Activated CD8-positive, alpha-beta T cell treated with anti-CD3 and anti-CD28 coated beads for 36 hours (primary cell): Measurements from ENCODE around the gene ACSM5. TPM values are rescaled to one million over a fixed set of nuclear protein-coding genes. Genes with fewer than 3 reads are reported as not detected.
"Not testable (repeated sequence)": the region's sequence is repeated elsewhere in the genome, so short reads cannot be mapped to it uniquely, and the experiment has no call there.

Experiments
- ATAC-seq: fragments of 200-7000 bp; cut with Tn5 transposase; one replicate; pipeline ENCODE4 v1.10.0; 2021; ENCODE audit warnings: mild to moderate bottlenecking, moderate library complexity
- CTCF ChIA-PET: fragments of 350-600 bp; sonication (Branson Sonifier 250); formaldehyde crosslinking; loops from one replicate; lab custom pipeline; 2021; ENCODE audit warnings: antibody characterized with exemption; lab: Charles Lee
- POLR2A ChIA-PET: fragments of 350-600 bp; sonication (Branson Sonifier 250); formaldehyde crosslinking; loops from one replicate; lab custom pipeline; 2021; ENCODE audit warnings: antibody characterized with exemption; lab: Charles Lee
- DNase-seq: peaks from one replicate; pipeline ENCODE4 v3.0.0-alpha.2; 2020
- H3K27ac Mint-ChIP-seq: one replicate; pipeline ENCODE4 v1.8.0; 2021; ENCODE audit warnings: mild to moderate bottlenecking, mixed read lengths
- H3K27me3 Mint-ChIP-seq: one replicate; pipeline ENCODE4 v1.8.0; 2021; ENCODE audit warnings: mixed read lengths
- H3K36me3 Mint-ChIP-seq: one replicate; pipeline ENCODE4 v1.8.0; 2021; ENCODE audit warnings: low read depth, mixed read lengths
- H3K4me1 Mint-ChIP-seq: one replicate; pipeline ENCODE4 v1.8.0; 2021; ENCODE audit warnings: low read depth, mixed read lengths
- H3K4me3 Mint-ChIP-seq: one replicate; pipeline ENCODE4 v1.8.0; 2021; ENCODE audit warnings: mild to moderate bottlenecking, moderate library complexity, mixed read lengths
- H3K9me3 Mint-ChIP-seq: one replicate; pipeline ENCODE4 v1.8.0; 2021; ENCODE audit warnings: mixed read lengths
- intact Hi-C: fragments of 100-400 bp; cut with micrococcal nuclease; formaldehyde crosslinking; loops from one replicate; pipeline ENCODE4 v1.10.0; 2022
- total RNA-seq, 2 experiments: library from RNA; stranded (reverse); gene quantifications; one replicate each; pipeline ENCODE4 v1.2.3, GENCODE V29; 2021
- TF ChIP-seq, protein P1 (sequence below): fragments of 200-600 bp; IDR thresholded peaks from one replicate; pipeline ENCODE4 v1.8.0; 2022; ENCODE audit warnings: antibody characterized with exemption, mild to moderate bottlenecking

The ACSM5 gene
- total RNA-seq, 2 experiments from 2014 or later = not detected

DNA sequence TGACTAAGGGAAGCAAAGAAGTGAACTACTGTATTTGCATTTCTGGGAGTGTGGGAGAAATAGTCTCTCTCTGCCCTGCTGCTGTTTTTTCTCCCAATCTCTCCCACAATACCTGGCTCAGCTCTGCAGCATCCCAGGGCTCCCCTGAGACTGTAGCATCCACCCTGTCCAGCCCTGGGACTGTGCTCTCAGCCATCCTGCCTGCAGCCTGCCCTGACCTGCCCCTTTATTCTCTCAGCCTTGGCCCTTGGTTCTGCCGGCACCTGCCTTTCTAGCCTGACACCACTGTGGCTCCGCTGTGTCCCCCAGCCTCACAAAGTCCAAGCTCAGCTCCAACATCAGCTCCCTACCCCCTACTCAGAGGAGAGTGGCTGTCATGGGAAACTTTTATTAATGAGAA is 6.7 kb upstream of the ACSM5 start:
- intact Hi-C loops = no loop called here
- Mint-ChIP-seq H3K27me3 (no peaks in the 10 kb centered on the region), H3K4me1 (no peaks in the 10 kb centered on the region), H3K27ac (no peak overlapping the region), H3K4me3 (no peak overlapping the region), H3K9me3 (no peaks in the 10 kb centered on the region), H3K36me3 (no peaks in the 10 kb centered on the region)
- CTCF ChIA-PET = interaction anchor here (1.2 kb wide), 1 partner anchor 17 kb away, joined by 5 read pairs; no protein-coding TSS in a partner anchor
- DNase-seq = no peak
- POLR2A ChIA-PET = no interaction called here
- ATAC-seq = no peak
- TF ChIP-seq, protein P1, sequence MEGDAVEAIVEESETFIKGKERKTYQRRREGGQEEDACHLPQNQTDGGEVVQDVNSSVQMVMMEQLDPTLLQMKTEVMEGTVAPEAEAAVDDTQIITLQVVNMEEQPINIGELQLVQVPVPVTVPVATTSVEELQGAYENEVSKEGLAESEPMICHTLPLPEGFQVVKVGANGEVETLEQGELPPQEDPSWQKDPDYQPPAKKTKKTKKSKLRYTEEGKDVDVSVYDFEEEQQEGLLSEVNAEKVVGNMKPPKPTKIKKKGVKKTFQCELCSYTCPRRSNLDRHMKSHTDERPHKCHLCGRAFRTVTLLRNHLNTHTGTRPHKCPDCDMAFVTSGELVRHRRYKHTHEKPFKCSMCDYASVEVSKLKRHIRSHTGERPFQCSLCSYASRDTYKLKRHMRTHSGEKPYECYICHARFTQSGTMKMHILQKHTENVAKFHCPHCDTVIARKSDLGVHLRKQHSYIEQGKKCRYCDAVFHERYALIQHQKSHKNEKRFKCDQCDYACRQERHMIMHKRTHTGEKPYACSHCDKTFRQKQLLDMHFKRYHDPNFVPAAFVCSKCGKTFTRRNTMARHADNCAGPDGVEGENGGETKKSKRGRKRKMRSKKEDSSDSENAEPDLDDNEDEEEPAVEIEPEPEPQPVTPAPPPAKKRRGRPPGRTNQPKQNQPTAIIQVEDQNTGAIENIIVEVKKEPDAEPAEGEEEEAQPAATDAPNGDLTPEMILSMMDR = no peak

DNA sequence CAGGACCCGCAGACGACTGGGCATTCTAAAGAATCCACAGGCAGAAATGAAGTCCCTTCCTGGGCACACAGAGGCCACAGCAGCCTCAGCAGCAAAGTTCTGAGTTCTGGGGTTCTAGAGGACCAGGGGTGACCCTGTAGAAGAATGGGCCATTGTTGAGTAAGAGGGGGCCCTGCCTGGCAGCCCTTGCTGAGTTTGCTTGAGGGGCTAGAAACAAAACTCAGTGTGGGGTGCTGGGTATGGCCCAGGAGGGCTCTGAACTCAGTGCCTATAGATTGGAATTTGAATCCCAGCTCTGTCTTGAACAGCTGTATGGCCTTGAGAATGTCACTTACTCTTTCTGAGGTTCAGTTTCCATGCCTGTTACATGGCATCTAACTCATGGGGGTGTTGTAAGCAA is 4.7 kb upstream of the ACSM5 start, which contains the start of gene PDILT:
PDILT (minus strand) TSS at position 101 of the 400 bp plus-strand sequence. CDS start 5,437 bp downstream, outside the sequence.
- ATAC-seq (no peak), DNase-seq (no peak)
- TF ChIP-seq, protein P1 = no peak
- H3K27ac Mint-ChIP-seq = no peak within 1 kb of the TSS
- ChIA-PET CTCF (no interaction called here), POLR2A (no interaction called here)
- no peaks in the 10 kb centered on the region for H3K36me3 Mint-ChIP-seq
- intact Hi-C loops = no loop called here
- H3K27me3 Mint-ChIP-seq = no peaks in the 10 kb centered on the region
- H3K4me1 Mint-ChIP-seq = no peaks in the 10 kb centered on the region
- H3K9me3 Mint-ChIP-seq = no peaks in the 10 kb centered on the region
- no peak within 1 kb of the TSS for H3K4me3 Mint-ChIP-seq

DNA sequence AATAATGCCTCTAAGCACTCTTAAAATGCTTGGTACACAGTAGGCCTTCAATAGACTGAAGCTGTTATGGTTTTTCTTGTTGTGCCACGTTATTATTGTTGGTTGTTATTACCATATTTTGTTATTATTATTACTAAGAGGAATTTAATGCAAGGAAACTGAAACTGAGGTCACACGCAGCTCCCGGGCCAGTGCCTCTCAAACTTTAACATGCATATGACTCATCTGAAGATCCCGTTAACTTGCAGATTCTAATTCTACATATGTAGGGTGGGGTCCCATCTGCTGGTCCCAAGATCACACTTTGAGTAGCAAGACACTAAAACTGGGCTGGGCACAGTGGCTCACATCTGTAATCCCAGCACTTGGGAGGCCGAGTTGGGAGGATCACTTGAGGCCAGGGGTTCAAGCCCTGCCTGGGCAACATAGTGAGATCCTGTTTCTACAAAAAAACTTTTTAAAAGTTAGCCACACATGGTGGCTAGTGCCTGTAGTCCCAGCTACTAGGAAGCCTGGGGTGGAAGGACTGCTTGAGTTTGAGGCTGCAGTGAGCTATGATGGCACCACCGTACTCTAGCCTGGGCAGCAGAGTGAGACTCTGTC is 888 bp downstream of the ACSM5 start:
- intact Hi-C loops = no loop called here
- H3K27ac Mint-ChIP-seq = no peak overlapping the region
- POLR2A ChIA-PET = interaction anchor here (0.7 kb wide), 1 partner anchor 982 kb away, joined by 3 read pairs; no protein-coding TSS in a partner anchor
- no peaks in the 10 kb centered on the region for H3K9me3 Mint-ChIP-seq
- no peak for ATAC-seq
- no peaks in the 10 kb centered on the region for H3K36me3 Mint-ChIP-seq
- H3K27me3 Mint-ChIP-seq = peaks cover 6% of the 10 kb centered on the region
- no peak for DNase-seq
- CTCF ChIA-PET = no interaction called here
- TF ChIP-seq, protein P1 = no peak
- no peaks in the 10 kb centered on the region for H3K4me1 Mint-ChIP-seq
- H3K4me3 Mint-ChIP-seq = no peak overlapping the region

DNA sequence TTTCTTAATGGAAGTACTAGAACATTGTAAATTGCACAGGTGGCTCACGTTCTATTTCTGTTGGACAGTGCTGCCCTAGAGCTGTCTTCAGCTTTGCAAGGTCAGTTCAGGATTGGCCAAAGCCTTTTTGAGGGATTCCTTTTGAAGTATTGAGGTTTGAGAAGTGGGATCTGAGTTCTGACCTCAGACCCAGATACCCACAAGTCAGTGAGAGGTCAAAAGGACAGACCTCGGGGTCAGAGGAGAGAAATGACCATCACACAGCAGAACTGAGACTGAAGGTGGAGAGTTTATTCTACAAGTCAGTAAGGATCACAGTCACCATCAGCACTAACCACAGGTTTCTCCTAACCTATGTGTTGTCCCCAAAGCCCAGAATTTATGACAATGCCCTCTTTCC is 1.7 kb downstream of the ACSM5 start:
- H3K36me3 Mint-ChIP-seq = no peaks in the 10 kb centered on the region
- intact Hi-C loops = no loop called here
- H3K4me1 Mint-ChIP-seq = no peaks in the 10 kb centered on the region
- H3K9me3 Mint-ChIP-seq = no peaks in the 10 kb centered on the region
- peaks cover 6% of the 10 kb centered on the region for H3K27me3 Mint-ChIP-seq
- DNase-seq (no peak), ATAC-seq (no peak)
- POLR2A ChIA-PET = no interaction called here
- H3K4me3 Mint-ChIP-seq = no peak overlapping the region
- no peak overlapping the region for H3K27ac Mint-ChIP-seq
- CTCF ChIA-PET = no interaction called here
- TF ChIP-seq, protein P1 = no peak

DNA sequence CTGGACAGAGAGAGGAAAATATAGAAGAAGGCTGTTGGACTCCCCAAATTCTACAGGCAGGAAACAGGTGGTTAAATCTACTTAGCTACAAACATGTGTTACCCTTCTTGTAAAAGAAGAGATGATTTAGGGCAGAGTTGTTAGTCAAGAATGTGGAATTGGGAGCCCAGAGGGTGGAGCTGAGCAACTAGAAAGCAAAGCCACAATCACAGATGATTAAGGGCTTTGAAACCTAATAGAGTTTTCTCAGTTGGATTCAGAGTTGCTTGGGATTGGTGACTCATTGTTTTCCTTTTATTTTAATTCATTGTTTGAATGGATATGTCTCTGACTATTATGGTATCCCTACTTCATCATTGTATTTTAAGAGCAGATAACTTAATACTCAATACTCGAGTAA is 6.2 kb downstream of the ACSM5 start:
- no peak for DNase-seq
- no peaks in the 10 kb centered on the region for H3K9me3 Mint-ChIP-seq
- ChIA-PET POLR2A (no interaction called here), CTCF (no interaction called here)
- H3K27ac Mint-ChIP-seq = no peak overlapping the region
- H3K36me3 Mint-ChIP-seq = no peaks in the 10 kb centered on the region
- H3K4me1 Mint-ChIP-seq = no peaks in the 10 kb centered on the region
- TF ChIP-seq, protein P1 = no peak
- H3K27me3 Mint-ChIP-seq = peaks cover 6% of the 10 kb centered on the region
- H3K4me3 Mint-ChIP-seq = no peak overlapping the region
- intact Hi-C loops = no loop called here
- ATAC-seq = no peak

DNA sequence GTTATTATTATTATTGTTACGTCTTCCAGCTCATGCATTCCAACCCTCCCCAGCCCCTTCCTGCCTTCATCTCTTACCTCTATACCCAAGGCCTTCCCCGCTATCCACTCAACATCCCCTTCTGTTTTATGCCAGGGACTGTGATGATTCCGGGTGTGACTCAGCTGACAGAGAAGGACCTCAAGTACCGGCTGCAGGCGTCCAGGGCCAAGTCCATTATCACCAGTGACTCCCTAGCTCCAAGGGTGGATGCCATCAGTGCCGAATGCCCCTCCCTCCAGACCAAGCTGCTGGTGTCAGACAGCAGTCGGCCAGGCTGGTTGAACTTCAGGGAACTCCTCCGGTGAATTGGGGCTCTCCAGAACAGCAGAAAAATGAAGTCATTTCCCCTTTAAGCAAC is 9.8 kb downstream of the ACSM5 start:
- H3K36me3 Mint-ChIP-seq, POLR2A ChIA-PET, CTCF ChIA-PET, H3K4me1 Mint-ChIP-seq, H3K27ac Mint-ChIP-seq, intact Hi-C loops, H3K4me3 Mint-ChIP-seq, DNase-seq, H3K27me3 Mint-ChIP-seq, H3K9me3 Mint-ChIP-seq, ATAC-seq: not testable (repeated sequence)

DNA sequence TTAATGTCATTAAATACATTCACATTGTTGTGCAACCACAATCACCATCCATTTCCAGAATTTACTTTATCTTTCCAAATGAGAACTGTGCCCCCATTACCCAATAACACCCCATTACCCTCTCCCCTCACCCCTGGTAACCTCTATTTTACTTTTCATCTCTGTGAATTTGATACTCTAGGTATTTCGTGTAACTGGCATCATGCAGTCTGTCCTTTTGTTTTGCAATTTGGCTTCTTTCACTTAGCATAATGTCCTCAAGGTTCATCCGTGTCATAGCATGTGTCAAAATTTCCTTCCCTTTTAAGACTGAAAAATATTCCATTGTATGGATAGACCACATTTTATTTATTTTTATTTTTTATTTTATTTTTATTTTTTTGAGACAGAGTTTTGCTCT is 12.4 kb downstream of the ACSM5 start:
- H3K4me1 Mint-ChIP-seq, ATAC-seq, H3K9me3 Mint-ChIP-seq, intact Hi-C loops, H3K36me3 Mint-ChIP-seq, H3K27me3 Mint-ChIP-seq, CTCF ChIA-PET, POLR2A ChIA-PET, H3K27ac Mint-ChIP-seq, H3K4me3 Mint-ChIP-seq, DNase-seq: not testable (repeated sequence)

DNA sequence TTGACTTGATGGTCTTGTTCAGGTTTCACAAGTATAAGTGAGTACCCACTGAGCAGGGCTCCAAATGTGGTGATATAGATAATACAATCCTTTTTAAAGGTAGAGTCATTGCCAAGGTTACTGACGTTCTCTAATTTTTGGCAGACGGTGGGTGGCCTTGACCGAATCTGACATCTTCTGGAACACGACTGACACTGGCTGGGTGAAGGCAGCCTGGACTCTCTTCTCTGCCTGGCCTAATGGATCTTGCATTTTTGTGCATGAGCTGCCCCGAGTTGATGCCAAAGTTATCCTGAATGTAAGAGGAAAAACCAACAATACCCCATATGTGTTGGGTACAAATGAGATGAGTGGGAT is 14.4 kb downstream of the ACSM5 start:
- H3K36me3 Mint-ChIP-seq, CTCF ChIA-PET, H3K27ac Mint-ChIP-seq, ATAC-seq, H3K4me1 Mint-ChIP-seq, intact Hi-C loops, H3K9me3 Mint-ChIP-seq, H3K27me3 Mint-ChIP-seq, DNase-seq, H3K4me3 Mint-ChIP-seq, POLR2A ChIA-PET: not testable (repeated sequence)
